ENCODE results near the gene GNB2. TPM values are rescaled to one million over a fixed set of nuclear protein-coding genes. Genes with fewer than 3 reads are reported as not detected.

GNB2 gene
- total and polyA plus RNA-seq, 2 of the 13 experiments (the other 11 are each of a cell fraction or from before 2014, with no cell fraction given) = 48.3 to 67.1 TPM

DNA sequence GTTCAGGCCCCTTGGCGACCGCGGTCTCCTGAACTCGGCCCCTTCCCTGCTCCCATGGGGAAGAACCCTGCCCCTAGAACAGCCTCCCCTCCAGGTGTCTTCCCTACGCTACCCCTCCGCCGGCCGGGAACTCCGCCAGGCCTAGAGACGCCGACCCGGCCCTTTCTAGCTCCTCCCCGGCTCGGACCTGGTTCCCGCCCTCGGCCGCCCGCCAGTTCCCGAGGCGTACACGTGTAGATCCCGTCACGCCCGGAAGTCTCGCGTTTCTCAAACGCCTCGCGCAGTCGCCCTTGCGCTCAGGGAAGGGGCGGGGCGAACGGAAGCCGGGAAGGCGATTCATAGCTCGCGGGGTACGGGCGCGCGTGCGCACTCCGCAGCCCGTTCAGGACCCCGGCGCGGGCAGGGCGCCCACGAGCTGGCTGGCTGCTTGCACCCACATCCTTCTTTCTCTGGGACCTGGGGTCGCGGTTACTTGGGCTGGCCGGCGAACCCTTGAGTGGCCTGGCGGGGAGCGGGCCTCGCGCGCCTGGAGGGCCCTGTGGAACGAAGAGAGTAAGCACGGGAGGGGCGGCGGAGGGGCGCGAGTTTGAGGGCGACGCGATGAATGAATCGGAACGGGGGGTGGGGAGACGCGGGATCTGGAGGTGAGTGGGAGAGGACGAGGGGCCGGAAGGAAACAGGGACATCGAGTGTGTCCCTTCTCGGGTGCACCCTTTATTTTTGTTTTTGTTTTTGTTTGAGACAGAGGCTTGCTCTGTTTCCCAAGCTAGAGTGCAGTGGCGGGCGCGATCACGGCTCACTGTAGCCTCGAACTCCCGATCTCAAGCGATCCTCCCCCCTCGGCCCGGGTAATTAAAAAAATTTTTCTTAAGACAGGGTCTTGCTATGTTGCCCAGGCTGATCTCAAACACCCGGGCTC, 32.5 kb downstream of the GNB2 start, which contains the start of gene POP7 (continued):
- TF ChIP-seq CCAR2 (optimal IDR thresholded peaks at IDR 0.05; ENCODE audit: low read depth, low read length) (no peak), MXD1 (CRISPR knock-in tag; IDR thresholded peaks at IDR 0.05) (peak; percentile 79; the same call in 1 of the 2 replicates), MLXIP (CRISPR knock-in tag; IDR thresholded peaks at IDR 0.05; ENCODE audit: borderline replicate concordance) (no peak; the same call in 1 of the 2 replicates), NFIB (CRISPR knock-in tag; IDR thresholded peaks at IDR 0.05; ENCODE audit: borderline replicate concordance) (no peak), MAF1 (CRISPR knock-in tag; IDR thresholded peaks at IDR 0.05; ENCODE audit: borderline replicate concordance) (no peak; the same call in 1 of the 2 replicates), NCOA2 (CRISPR knock-in tag; IDR thresholded peaks at IDR 0.05) (no peak; the same call in 1 of the 2 replicates), POLR2AphosphoS2 (IDR thresholded peaks at IDR 0.05; ENCODE audit: low read depth, low read length) (no peak), ZNF761 (CRISPR knock-in tag; conservative IDR thresholded peaks at IDR 0.05) (no peak; the same call in 1 of the 2 replicates), ZNF264 (CRISPR knock-in tag; IDR thresholded peaks at IDR 0.05) (peak; percentile 39; the same call in 1 of the 2 replicates), ZNF331 (CRISPR knock-in tag; IDR thresholded peaks at IDR 0.05) (peak; percentile 49), HCFC1 (IDR thresholded peaks at IDR 0.05; ENCODE audit: low read depth, low read length) (peak; percentile 41; the same call in 1 of the 2 replicates), FOXK1 (CRISPR knock-in tag; IDR thresholded peaks at IDR 0.05; ENCODE audit: borderline replicate concordance, low read depth) (peak; percentile 59; the same call in 1 of the 2 replicates), ZNF33B (CRISPR knock-in tag; IDR thresholded peaks at IDR 0.05) (no peak), ZNF552 (CRISPR knock-in tag; IDR thresholded peaks at IDR 0.05; ENCODE audit: borderline replicate concordance) (peak; percentile 61; the same call in 1 of the 2 replicates)
- TF ChIP-seq, protein P1, sequence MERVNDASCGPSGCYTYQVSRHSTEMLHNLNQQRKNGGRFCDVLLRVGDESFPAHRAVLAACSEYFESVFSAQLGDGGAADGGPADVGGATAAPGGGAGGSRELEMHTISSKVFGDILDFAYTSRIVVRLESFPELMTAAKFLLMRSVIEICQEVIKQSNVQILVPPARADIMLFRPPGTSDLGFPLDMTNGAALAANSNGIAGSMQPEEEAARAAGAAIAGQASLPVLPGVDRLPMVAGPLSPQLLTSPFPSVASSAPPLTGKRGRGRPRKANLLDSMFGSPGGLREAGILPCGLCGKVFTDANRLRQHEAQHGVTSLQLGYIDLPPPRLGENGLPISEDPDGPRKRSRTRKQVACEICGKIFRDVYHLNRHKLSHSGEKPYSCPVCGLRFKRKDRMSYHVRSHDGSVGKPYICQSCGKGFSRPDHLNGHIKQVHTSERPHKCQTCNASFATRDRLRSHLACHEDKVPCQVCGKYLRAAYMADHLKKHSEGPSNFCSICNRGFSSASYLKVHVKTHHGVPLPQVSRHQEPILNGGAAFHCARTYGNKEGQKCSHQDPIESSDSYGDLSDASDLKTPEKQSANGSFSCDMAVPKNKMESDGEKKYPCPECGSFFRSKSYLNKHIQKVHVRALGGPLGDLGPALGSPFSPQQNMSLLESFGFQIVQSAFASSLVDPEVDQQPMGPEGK (CRISPR knock-in tag; IDR thresholded peaks at IDR 0.05) = 0 out of 2 replicates have a peak, but pooled peaks have one; percentile 8
- TF ChIP-seq, protein P2, sequence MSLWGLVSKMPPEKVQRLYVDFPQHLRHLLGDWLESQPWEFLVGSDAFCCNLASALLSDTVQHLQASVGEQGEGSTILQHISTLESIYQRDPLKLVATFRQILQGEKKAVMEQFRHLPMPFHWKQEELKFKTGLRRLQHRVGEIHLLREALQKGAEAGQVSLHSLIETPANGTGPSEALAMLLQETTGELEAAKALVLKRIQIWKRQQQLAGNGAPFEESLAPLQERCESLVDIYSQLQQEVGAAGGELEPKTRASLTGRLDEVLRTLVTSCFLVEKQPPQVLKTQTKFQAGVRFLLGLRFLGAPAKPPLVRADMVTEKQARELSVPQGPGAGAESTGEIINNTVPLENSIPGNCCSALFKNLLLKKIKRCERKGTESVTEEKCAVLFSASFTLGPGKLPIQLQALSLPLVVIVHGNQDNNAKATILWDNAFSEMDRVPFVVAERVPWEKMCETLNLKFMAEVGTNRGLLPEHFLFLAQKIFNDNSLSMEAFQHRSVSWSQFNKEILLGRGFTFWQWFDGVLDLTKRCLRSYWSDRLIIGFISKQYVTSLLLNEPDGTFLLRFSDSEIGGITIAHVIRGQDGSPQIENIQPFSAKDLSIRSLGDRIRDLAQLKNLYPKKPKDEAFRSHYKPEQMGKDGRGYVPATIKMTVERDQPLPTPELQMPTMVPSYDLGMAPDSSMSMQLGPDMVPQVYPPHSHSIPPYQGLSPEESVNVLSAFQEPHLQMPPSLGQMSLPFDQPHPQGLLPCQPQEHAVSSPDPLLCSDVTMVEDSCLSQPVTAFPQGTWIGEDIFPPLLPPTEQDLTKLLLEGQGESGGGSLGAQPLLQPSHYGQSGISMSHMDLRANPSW (CRISPR knock-in tag; IDR thresholded peaks at IDR 0.05; ENCODE audit: borderline replicate concordance) = 0 out of 2 replicates have a peak, but pooled peaks have one; percentile 13
- TF ChIP-seq, protein P3, sequence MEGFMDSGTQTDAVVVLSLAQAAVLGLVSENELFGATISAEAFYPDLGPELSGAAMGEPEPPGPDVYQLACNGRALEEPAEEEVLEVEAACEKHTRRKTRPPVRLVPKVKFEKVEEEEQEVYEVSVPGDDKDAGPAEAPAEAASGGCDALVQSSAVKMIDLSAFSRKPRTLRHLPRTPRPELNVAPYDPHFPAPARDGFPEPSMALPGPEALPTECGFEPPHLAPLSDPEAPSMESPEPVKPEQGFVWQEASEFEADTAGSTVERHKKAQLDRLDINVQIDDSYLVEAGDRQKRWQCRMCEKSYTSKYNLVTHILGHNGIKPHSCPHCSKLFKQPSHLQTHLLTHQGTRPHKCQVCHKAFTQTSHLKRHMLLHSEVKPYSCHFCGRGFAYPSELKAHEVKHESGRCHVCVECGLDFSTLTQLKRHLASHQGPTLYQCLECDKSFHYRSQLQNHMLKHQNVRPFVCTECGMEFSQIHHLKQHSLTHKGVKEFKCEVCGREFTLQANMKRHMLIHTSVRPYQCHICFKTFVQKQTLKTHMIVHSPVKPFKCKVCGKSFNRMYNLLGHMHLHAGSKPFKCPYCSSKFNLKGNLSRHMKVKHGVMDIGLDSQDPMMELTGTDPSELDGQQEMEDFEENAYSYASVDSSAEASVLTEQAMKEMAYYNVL (CRISPR knock-in tag; IDR thresholded peaks at IDR 0.05; ENCODE audit: borderline replicate concordance) = peak; percentile 31; the same call in 1 of the 2 replicates
